Superior temporal gyrus (tissue), 1 donor: ENCODE data around the gene C10orf105.

Experiments
- DNase-seq: peaks from one replicate; pipeline ENCODE4 v3.0.0-alpha.2; 2016; ENCODE audit errors: extremely low spot score

C10orf105 gene

DNA sequence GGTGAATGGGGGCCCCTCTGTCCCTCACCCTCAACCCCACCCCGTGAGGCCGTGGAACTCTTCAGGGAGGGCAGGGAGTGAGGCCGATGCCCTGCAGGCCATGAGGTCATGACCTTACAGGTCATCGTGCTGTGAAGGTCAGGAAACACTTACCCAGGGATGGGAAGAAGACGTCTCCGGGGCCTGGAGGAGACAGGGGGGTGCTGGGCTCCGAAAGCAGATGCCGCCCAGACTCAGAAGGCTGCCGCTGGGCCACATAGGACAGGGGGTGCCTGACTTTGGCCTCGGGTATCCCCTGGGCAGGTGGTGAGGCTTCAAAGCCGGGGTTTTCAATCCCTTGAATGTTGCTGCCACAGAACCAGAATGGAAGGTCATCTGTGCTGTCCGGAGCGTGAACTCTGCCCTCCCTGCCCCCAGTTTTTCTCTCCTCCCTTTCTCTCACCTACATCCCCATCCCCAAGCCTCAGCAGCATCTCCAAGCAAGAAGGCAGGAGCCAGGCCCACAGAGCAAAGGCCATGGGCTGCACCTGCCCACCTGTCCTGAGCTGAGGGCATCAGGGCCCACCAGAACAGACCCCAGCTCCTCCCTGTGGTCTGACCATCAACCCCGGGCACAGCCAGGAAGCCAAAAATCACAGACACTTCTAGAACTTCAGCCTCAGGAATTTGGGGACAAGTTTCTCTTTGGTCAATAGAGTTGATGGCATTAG is 32.1 kb upstream of the C10orf105 start:
- no peak for DNase-seq

DNA sequence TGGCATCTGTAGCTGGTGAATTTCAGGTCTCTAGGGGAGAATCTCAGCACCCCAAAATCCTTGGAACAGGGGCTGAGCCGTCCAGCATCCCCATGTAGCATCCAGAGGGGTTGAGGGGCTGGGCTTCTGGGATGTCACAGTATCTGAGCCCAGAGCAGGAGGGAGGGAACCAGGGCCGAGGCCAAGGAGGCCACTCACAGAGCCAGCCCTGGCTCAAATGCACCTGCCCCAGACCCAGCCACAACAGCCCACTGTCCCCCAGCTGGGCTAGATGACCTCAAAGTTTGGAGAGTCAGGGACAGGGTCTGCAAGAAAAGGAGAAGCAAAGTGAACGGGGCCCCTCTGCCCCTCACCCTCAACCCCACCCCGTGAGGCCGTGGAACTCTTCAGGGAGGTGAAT is 31.4 kb upstream of the C10orf105 start:
- DNase-seq, result no peak

DNA sequence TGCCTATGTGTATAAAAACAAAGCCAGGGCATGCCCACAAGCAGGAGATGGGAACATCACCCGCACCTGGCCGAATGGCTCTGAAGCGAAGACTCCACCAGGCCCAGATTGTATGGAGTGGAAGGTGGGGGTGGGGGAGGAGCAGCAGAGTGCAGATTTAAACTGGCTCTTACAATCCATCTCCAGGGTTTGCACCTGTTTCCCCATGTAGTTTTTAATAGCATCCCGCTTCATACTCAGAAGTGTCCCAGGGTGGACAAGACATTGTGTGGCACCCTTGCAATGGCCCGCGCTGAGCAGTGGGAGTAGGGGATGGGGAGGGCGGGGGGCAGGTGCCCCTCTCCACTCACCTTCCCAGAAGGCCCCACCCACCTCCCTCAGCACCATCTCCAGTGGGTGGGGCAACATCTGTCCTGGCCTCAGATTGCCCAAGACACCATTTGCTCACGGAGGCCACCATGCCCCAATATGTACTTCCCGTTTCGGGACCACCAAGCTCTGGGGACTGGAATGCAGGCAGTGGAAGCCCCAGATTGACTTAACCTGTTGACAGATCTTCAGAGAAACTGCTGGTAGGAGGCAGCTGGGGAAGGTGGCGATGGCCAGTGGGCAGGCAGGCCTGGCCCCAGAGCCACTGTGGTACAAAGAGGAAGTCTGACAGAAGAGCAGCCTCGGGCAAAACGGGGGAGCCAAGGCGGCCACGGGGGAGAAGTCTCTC is 30.7 kb upstream of the C10orf105 start:
- no peak for DNase-seq

DNA sequence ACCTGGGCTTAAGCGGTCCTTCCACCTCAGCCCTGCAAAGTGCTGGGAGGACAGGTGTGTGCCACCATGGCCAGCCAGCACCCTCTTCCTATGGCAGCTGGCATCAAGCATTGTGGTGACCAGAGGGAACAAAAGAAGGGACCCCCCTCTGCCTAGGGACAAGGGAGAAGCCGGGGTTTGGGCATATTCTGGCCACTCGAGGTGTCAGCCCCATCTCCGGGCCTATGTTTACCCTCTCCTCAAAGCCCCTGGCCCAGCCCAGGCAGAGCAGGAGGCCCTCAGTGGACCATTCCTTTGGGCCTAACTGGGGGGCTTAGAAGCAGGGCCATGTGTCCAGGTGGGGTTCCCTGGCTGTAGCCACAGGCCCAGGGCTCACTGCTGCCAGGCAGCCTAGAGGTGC is 29.8 kb upstream of the C10orf105 start:
- no peak for DNase-seq

DNA sequence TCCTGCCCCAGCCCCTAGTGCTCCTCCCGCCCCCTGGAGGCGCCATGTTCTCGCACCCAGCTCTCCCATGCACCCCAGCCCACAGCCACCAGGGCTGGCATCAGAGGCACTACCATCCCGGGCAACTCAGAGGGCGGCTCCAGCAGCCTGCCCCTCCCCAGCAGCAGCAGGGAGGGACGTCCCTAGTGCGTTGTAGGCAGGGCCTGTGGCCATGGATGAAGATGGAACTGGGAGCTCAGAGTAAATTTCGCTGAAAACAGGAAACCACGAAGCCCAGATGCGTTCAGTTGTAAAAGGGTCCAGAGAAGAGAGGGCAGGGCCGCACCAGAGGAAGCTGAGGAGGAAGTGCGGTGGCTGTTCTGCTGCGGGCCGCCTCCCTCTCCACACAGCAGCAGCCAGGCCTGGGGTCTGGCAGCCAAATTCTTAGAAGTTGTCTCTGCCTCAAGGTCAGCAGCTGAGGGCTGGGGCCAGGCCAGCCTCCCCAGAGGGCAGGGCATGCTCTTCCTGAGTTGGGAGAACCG is 29.2 kb upstream of the C10orf105 start:
- DNase-seq, result no peak

DNA sequence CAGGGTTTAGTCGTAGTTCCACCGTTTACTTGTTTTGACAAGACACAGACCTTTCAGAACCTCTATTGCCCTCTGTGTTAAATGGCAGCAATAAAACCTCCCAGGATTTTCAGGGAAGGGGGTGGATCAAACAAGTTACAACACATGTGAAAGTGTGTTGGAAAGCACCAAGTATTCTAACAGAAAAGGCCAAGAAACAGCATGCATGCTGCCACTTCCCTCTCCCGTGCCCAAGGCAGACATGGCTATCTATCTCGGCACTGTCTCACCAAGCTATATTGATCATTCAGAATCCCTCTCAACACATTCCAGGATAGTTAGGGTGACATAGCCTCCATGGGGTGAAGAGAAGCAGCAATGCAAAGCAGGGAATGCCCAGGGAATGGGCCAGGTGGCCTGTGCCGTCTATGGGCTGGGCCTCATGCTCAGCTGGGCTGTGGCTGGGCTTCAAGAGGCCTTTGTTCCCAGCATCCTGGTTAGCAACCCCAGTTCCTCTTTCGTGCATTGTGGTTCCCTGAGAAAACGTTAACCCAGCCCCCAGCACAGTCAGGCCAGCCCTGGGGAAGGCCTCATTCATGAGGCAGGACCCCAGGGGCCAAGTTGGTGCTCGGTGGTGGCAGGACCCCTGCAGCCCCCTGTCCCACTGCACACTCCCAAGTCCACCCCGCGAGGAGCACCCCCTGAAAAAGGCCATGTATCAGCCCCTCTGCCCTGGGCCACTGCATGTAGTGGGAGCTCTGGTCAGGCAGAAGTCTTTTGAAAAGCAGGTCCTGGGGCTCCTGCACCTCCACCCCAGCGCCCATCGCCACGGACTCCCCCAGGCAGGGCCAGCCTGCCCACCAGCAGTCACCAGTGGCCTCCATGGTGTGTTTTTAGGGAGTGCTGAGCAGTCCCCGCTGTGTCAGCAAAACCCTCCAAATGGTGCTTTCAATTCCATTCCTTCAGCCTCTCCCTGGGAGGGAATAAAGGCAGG is 28.3 kb upstream of the C10orf105 start:
- DNase-seq, result no peak

DNA sequence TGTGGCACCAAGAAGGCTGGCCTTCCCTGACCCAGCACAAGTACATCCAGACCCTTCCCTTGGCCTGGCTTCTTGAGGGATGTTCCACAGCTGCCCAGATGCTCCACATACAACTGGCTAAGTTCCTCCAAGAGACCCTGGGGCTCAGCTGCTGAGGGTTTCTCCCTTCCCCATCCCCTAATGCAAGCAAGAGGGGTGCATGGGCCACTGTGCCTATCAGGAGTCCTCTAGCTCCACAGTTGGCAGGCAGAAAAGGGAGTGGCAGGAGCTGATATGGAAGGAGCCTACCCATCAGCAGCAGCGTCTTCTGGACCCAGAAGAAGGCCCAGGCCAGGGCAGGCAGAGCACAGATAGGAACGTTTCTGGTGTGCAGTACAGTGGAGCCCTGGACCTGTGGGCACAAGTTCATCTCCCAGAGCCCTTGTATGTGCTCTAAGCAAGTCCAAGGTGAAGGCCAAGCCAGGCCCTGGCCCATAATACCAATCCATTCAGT is 27.5 kb upstream of the C10orf105 start:
- no peak for DNase-seq

GRCh38 chr10:71746344-71747037 is 26.9 kb upstream of the C10orf105 start:
- DNase-seq, result no peak

GRCh38 chr10:71745664-71746250 is 26.2 kb upstream of the C10orf105 start:
- DNase-seq, result no peak

- no peak for DNase-seq
Measured at GRCh38 chr10:71744897-71745663, 25.5 kb upstream of the C10orf105 start.

- no peak for DNase-seq
Measured at GRCh38 chr10:71743866-71744265, 24.3 kb upstream of the C10orf105 start.

DNA sequence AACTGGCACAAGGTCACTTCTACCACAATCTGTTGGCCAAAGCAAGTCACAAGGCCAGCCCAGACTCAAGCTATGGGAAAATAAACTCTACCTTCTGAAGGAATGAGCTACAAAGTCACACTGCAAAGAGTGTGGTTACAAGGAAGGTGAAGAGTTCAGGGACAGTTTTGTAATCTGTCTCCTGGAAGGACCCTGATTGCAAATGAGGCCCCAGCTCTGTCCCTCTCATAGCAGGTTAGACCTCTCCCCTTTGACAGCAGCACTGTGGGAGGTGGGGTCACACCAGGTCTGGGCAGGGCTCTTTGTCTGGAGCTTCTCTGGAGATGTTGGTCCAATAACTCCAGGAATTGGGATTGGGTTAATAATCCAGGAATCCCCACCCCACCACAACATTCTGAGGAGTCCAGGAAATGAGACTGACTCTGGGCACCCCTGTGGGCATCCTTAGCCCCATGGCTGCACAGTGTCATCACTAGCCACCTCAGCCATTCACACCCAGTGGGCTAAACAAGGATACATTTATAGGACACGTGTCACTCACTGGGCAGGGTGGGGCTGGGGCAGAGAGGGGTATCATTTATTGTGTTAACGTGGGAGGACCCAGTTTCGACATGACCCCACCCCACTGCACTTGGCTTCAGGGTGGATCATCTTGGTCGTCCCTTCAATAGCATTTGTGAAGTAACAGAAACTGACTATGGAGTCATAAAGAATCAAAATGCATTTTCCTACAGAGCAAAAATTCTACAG is 23.7 kb upstream of the C10orf105 start:
- DNase-seq, result no peak

DNA sequence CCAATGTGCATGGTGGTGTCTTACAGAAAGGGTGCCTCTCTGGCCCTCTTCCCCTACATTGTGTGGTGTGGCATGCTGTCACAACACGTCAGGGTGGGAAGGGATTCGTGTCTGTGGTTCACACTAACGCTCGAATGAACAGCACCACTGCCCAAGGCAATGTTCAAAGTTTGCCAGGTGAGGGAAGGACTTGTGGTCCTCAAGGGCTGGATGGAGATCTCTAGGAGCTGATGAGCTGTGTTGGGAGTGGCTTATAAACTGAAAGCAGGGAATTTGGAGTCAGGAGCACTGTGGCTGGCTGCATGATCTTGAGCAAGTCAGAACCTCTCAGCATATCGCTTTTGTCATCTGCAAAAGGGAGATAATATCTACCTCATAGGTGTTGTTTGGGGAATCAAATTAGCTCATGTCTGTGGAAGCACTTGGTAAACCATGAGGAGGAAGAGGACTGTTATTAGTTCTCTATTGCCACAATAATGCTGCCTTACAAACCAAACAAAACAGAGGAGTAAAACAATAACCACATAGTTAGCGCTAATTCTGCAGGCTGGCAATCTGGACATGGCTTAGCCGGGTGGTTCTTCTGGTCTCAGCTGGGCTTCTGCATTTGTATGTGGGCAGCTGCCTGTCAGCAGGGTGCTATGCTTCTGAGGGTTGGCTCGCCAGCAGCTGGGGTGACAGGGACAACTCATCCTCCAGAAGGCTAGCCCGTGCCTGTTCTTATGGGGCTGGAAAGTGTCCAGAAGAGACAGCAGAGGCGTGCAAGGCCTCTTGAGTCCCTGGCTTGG is 22.9 kb upstream of the C10orf105 start:
- no peak for DNase-seq

GRCh38 chr10:71741671-71742070 is 22.1 kb upstream of the C10orf105 start:
- no peak for DNase-seq

- no peak for DNase-seq
Measured at GRCh38 chr10:71741029-71741428, 21.5 kb upstream of the C10orf105 start.

DNA sequence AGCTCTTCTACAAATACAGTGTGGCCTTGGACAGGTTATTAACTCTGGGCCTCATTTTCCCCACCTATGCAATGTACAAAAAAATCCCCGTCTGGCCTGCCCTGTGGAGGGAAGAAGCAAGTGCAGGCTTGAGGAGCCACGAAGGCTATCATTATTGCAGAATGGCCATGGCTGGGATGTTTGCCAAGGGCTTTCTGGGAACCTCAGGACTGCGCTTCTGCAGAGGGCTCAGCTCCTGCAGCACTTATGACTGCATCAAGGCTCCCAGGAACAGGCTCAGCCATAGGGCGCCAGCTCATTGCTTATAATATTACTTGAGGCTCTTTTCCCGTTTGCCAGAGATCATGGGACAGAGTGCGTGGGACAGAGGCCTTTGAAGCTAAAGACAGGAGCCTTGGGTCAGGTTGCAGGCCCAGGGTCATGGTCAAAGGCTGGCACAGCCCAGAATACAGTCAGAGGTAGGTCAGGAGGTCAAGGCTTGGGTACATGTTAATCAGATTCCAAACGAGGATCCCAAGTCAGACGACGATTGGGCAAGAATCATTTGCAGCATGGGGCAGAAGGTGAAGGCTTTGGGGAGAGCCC is 20.6 kb upstream of the C10orf105 start:
- no peak for DNase-seq

DNA sequence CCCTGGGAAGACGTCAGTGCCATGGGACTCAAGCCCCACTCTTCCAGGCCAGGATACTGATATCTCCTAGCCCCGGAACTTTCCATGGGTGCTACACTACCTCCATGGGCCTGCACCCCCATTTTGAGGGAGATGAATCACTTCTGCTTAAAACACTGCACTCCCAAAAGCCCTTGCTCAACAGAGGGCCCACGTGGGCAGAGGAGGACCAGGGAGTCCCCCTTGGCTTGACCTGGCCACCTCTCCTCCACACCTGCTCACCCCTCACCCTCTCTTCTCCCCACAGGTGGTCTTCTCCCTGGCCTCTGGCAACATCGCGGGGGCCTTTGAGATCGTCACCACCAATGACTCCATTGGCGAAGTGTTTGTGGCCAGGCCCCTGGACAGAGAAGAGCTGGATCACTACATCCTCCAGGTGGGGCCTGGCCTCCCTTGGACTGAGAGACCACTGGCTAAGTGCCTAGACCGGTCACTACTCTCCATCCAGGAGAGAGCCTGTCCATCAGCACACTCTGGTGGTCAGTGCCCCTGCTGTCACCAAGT is 19.9 kb upstream of the C10orf105 start:
- DNase-seq, result no peak

- no peak for DNase-seq
Measured at GRCh38 chr10:71737834-71738197, 18.2 kb upstream of the C10orf105 start.
